ENCODE data around the gene CALHM5.

The CALHM5 gene

DNA sequence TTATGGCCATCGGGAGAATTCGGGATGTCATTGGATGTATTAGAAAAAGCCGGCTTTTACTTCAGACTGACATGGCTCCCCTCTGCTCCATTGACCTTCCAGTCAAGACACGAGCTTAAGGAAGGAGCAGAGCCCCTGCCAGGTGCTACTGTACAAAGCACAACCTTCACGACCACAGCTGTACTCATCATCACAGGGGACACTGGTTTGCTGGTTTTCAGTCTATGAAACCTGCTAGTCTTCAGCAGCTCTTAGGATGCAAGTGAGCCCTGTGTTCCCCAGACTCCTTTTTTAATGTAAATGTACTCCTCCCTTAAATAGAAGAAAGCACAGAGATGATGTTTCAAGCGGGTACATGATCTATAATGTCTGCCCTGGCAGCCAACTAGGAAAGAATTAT lies 35.9 kb downstream of the CALHM5 start:
- no peak for DNase-seq (ENCODE audit: low read depth in 2 of 2)

DNA sequence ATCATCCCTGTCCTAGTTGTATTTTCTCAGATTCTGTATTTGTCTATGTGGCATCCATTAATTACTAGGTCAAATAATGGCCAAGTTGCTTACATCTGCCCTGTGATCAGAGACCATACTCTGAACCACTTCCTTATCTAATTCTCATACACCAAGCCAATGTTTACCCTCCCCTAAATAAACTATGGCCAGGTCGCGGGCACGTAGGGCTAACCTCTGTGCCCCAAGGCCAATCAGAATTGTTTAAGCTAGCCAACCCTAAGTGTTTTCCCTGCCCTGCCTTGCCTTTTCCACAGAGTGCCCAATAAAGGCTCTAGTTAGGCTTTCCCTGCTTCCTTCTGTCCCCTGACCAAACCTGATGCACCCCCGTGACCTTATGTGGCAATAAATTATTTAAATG lies 39.4 kb downstream of the CALHM5 start:
- DNase-seq (ENCODE audit: low read depth in 2 of 2) = no peak

DNA sequence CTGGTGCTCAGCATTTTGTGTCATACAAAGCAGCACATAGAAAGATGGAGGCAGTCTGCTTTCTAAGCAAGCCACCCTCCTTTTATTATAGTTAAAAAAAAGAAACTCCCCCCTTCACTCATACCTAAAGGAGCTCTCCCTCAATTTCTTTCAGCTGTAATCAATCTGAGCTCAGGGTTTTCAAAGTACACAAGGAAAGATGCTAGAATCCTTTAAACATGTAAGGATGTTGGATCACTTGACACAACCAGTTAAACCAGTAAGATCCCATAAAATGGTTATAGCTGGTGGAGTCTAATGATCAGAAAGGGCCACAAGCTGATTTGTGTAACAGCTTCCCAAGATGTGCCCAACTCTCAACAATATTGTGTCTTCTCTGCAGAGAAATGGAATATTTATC lies 42.0 kb downstream of the CALHM5 start, which contains the start of gene CALHM4:
CALHM4 (plus strand) TSS at position 301 of the 400 bp plus-strand sequence; CDS start at position 344, 43 bp downstream.
- no peak for DNase-seq (ENCODE audit: low read depth in 2 of 2)

DNA sequence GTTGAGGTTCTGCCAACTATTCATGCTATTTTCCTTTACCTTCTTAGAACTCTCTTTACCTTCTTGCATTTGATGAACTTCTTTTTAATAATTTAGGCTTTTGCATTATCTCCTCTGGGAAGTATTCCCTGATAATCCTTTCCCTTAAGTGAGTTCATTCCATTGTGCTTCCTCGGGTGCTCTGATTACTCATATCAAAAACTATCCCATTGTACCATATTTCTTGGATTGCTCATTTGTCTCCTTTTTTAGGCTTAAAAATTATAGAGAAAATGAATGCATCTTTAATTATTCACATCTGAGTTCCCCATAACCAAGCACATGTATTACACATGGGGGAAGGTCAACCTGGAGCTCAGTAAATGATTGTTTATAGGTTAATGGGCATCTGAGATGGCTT lies 44.6 kb downstream of the CALHM5 start:
- peak; percentile 85 for DNase-seq (ENCODE audit: low read depth in 2 of 2)

DNA sequence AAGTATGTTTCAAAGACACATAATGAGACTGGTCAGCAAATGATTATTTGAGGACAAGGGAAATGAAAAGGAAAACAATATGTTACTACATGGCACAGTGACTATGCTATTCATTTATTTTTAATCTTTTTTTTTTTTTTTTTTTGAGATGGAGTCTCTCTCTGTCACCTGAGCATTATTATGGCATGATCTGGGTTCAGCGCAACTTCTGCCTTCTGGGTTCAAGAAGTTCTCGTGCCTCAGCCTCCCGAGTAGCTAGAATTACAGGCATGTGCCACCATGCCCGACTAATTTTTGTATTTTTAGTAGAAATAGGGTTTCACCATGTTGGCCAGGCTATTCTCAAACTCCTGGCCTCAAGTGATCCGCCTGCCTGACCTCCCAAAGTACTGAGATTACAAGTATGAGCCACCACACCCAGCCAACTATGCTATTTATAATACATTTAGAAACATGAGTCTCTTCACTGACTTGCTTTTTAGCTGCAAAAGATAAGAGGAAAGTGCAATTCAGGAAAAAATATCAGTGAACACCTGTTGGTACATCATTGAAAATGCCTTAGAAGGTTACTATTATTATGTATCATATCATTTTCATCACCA lies 45.5 kb downstream of the CALHM5 start:
- DNase-seq (ENCODE audit: low read depth in 2 of 2) = no peak

DNA sequence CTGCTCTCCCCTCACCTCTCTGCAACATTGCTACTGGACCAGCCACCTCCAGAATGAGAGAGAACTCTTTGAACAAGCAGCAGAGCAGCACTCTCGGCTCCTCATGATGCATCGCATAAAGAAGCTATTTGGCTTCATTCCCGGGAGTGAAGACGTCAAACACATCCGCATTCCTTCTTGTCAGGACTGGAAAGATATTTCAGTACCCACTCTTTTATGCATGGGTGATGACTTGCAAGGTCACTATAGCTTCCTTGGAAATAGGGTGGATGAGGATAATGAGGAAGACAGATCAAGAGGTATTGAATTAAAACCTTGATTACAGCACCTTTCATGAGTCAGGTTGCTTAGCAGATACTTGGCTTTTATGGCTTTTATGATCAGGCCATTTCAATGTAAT lies 46.5 kb downstream of the CALHM5 start:
- peak; percentile 95 to 96 for DNase-seq (ENCODE audit: low read depth in 2 of 2)

DNA sequence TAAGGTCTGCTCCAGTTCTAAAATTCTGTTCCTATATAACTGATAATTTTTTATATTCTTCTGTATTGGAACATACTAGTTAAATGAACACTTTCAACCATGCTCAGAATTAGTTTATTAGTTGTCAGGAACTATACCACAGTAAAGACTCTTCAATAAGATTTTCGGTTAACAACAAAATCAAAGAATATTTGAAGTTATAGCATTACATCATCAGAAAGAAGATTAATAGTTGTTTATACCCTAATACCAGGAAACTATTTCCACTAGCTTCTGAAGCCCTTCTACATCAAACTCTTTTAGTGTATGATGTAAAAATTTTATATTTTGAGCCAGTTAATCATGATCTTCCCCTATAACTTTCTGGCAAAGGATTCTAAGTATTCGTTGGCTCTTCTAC lies 48.7 kb downstream of the CALHM5 start:
- DNase-seq (ENCODE audit: low read depth in 2 of 2) = no peak

DNA sequence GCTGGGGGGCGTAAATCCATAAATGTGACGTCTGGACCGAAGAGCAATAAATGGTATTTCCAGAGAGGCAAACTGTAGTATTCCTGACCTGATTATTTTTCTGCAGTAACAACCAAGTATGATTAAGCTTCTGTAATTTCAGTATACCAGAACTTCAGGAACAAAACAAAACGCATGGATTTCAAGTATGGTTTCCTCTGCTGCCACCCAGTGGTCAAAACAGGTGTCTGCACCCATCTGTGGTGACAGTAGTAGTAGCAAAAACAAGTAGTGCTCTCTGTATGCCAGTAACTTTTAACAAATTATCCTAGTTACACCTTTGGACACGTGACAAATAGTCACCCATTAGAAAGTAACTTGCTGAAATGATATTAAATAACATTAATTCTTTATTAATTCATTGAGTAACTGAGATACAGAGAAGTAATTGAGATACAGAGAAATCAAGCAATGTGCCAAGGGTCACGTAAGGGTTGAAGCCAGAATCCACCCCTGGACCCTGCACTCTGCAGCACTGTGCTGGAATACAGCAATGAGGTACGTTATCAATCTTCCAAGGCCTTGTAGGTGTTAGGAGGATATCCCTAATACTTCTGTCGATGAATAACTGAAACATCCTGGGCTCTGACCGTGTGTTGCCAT lies 50.1 kb downstream of the CALHM5 start:
- DNase-seq (ENCODE audit: low read depth in 2 of 2) = peak; percentile 54 to 61

DNA sequence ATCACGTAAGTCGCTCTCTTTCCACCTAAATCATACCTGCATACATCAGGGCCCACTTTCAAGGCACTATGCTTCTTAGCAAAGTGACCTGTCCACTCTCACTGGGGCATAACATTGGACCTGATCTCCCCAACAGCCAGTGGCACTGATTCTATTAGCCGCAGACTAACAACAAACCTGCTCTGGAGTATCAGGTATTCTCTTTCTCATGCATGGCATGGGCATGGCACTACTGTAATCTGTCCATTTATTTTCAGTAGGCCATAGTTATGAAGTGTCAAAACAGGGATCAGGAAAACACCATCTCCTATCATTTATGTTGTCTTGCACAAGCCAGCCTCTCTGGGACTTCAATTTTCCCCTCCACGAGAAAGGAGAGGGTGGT lies 50.6 kb downstream of the CALHM5 start:
- DNase-seq (ENCODE audit: low read depth in 2 of 2) = no peak

DNA sequence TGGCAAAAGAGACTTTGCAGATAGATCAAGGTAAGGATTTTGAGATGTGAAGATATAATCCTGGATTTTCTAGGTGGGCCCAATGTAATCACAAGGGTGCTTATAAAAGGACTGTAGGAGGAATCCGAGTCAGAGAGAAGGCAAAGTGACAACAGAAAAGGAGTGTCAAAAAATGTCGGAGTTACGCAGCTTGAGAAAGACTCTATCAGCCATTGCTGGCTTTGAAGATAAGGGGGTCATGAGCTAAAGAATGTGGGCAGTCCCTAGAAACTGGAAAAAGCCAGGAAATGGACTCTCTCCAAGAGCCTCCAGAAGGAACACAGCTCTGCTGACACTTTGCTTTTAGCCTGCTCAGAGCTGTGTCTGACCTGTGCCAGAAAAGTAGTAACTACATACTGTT lies 51.2 kb downstream of the CALHM5 start:
- DNase-seq (ENCODE audit: low read depth in 2 of 2) = no peak

DNA sequence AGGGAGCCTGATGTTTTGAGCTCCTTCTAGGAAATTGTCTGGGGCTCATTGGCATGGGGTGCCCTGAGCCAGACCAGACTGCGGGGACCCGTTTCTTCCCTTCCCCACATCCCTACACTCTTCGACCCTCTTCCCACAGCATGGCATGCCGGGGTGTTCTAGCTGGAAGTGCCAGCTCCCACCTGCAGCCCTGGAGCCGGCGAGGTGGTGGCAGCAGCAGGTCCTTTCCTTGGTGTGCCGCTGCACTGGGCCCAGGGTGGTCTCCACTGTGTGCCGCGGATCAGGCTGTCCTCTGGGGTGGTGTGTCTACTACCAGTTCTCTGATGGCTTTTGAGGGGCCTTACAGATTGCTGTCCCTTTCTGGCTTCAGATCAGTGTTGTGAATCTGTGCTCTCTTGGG lies 52.4 kb downstream of the CALHM5 start:
- DNase-seq (ENCODE audit: low read depth in 2 of 2) = no peak

DNA sequence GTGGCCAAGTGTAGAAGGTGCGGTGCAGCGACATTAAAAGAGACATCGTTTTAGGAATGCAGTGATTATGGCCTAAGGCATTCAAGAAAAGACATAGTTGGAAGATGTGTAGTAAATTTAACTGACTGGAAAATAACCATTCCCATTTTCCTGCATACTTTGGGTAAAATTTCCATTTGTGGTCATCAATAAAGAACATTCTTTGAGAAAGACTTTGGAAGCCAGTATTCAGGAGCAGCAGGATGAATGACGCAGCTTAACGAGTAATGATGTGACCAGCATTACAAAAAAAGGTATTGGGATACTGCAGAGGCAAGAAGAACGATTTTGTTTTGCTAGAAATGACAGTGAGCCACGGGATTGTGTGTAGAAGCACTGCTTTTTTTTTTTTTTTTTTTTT lies 52.9 kb downstream of the CALHM5 start:
- peak in 1 of 2 experiments; percentile 52 for DNase-seq (ENCODE audit: low read depth in 2 of 2)

DNA sequence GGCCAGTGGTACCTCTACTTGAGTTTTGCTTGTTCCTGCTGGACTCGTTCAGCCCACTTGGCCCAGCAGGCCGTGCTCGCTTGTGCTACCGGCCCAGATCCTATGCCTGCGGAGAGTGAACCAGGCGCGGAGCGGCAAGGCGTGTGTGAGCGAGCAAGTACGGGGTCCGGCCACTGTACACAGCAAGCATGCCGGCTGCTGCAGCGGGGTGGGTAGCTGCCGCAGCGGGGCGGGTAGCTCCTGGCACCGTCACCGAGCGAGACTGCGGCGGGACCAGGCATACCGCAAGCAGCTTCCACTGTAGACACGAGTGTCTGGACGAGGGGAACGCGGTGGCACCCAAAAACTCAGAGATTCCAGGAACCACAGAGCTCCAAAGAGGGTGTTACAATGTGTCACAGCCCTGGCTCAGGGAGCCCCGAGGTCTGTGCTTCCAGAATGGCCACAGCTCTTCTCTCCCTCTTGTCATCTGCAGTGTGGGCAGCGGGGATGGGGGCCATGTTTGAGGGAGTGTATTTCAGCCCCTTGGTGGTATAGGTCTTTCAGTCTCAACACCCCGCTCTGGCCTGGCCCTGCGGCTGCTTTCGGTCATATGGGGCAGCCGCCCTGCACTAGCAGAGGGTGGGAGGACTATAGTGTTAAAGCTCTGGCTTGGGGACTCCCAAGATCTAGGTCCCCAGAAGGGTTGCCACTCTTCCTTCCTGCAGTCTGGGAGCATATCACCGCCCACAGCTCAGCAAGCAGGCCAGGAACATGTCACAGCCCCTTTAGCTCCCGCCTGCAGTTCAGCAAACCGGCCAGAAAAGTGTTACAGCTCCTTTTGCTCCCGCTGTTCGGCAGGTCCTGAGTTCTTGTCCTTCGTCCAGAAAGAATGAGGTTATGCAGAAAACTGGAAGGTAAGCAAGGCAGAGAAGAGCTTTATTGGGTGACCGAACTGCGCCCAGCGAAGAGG lies 53.8 kb downstream of the CALHM5 start:
- no peak for DNase-seq (ENCODE audit: low read depth in 2 of 2)

DNA sequence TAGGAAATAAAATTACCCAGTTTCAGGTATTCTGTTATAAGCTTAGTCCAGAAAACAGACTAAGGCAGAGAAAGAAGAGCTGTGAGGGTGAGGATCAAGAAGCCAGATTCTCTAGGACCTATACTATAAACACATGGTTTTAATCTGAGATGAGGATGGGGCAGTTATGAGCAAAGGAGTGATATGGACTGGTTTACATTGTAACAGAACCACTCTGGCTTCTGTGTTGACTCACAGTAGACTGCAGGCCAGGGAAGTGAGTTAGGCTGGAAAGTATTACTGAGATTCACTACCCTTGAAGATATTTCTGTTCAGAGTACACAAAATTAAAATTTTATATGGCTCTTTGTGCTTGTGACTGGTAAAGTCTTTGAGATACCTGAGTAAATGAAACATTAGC lies 56.7 kb downstream of the CALHM5 start:
- DNase-seq (ENCODE audit: low read depth in 2 of 2) = no peak

DNA sequence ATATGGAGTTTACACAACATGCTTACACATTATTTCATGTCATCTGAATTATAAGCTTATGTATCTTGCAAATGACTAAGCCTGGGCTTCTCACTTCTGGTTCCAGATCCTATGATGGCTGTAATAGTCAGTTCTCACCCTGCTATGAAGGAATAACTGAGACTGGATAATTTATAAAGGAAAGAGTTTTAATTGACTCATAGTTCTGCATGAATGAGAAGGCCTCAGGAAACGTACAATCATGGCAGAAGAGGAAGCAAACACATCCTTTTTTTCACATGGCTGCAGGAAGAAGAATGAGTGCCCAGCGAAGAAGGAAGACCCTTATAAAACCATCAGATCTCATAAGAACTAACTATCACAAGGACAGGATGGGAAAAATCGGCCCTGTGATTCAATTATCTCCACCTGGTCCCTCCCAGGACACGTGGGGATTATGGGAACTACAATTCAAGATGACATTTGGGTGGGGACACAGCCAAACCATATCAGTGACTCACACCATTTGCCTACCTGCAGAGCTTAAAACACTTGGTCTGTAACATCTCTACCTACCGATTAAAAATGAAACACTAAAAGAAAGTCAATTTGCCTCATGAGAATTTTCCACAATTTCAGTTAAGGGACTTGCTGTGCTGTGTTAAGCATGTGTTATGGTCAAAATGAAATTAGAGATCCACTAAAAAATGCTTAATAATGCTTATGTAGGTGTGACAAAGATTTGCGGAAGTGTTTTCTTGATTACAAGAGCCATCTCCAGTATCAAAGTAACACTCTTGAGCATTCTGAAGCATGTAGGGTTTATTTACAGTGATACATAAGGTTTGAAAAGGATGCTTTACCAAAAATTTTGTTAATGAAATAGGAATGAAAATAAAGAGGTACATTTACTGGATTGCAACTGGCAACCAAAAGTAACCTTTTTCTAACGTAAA lies 57.6 kb downstream of the CALHM5 start:
- no peak for DNase-seq (ENCODE audit: low read depth in 2 of 2)

DNA sequence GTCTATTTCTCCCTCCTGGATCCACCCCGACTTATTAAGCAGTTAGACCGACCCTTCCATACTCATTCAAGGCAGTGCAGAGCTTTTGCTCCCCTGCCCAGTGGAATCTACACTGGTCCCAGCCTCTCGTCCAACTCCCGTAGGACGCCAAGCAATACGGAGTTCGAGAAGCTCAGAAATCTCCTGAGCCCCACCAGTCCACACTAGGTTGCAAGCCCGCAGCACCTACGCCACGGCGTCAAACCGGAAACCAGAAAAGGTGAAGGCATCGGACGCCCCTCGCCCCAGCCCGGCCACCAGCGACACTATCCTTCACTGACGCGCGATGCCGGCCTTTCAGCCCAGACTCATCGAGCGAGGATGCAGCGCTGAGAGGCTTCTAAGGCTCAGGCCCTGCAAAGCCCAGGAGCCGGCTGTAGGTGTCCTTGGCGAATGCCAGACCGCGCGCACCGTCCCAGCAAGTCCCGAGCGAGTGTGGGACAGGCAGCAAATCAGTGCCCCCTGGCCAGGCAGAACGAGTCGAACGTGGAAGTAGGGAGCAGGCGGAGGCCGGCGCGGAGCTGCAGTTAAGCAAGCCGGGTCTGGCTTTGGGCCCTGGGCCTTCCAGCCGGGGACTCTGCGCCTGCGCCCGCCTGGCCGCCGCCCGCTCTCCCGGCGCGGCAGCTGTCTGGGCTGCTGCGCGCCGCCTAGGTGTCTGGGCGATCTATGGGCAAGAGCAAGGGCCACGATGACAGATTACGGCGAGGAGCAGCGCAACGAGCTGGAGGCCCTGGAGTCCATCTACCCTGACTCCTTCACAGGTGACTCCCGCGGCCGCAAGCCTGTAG lies 59.6 kb downstream of the CALHM5 start, which contains the start of gene RWDD1:
RWDD1 (plus strand) TSS at position 649 of the 827 bp plus-strand sequence; CDS start at position 728, 79 bp downstream.
- peak; percentile 99 for DNase-seq (ENCODE audit: low read depth in 2 of 2)

DNA sequence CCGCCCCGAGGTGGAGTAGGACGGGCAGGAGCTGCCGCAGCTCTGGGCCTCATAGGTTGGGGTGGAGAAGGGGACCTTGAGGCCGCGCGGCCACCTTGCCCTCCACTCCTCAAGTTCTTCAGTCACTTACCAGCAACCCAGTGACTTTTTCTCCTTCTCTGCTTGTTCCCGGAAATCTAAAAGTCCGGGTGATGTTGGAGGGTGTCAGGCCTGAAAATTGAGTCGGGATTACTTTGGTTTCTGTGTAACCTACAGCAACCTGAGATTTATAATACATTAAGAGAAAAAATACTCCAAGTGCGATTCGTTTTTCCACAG lies 60.2 kb downstream of the CALHM5 start:
- DNase-seq (ENCODE audit: low read depth in 2 of 2) = no peak

DNA sequence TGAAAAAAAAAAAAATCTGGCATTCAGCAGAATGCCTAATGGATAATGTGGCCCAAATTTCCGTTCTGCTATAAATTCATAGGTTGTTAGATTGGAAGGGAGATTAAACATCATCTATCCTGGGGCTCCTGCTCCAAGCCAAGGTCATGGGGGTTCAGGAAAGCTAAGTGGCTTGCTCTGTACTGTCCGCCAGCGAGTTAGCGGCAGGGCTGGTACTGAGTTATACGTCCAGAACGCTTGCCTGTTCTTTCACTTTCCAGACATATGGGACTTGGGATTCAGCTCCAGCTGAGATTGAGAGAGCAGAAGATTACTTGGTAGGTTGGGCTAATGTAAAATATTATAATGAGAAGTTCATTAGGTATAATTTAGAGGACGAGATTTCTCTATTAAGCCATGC lies 60.7 kb downstream of the CALHM5 start:
- no peak for DNase-seq (ENCODE audit: low read depth in 2 of 2)
